GM19240 (cell line): Measurements from ENCODE around the gene TTN.
A peak's percentile ranks its signal among the peaks of the same experiment; 100 is the strongest.
"Not testable (repeated sequence)": the region's sequence is repeated elsewhere in the genome, so short reads cannot be mapped to it uniquely, and the experiment has no call there.

Experiments
- DNase-seq: peaks from one replicate; pipeline ENCODE4 v3.0.0; 2011; ENCODE audit warnings: low spot score; ENCODE audit not compliant: insufficient read length

The TTN gene

DNA sequence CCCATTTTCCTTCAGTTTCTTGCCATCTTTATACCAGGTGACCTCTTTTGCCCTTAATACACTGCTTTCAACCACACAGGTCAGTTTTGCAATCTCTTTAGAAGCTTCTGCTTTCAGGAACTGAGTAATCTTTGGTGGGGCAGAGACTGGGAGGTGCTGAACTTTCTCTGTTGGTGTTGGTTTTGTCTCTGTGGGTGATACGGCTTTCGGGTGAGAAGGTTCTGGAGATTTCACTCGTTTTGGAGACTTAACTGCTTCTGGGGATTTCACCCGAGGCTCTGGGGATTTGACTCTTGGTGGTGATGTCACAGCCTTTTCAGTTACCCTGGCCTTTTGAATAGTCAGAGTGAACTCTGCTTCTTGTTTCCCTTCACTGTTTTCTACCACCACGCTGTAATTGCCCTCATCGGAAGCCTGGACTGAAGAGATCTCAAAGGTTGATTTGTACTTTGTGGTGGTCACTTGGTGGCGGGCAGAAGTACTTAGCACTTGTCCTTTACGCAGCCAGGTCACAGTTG, 276.5 kb downstream of the TTN start:
- peak; percentile 51 for DNase-seq

DNA sequence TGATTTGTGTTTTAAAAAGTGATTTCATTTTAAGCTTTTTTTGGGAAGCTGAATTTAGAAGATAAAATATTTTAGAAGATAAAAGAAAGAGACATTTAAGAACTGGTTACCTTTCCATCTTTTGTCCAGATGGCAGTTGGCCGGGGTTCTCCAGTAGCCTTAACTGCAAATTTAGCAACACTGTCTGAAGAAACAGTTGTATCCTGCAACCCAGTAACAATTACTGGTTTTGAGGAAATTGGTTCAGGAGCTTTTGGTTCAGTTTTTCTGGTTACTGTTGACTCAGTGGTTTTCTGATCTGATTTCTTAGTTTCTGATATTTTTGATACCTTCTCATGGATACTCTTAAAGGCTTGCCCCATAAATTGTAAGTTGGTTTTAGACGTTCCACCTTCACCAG, 277.1 kb downstream of the TTN start:
- no peak for DNase-seq

DNA sequence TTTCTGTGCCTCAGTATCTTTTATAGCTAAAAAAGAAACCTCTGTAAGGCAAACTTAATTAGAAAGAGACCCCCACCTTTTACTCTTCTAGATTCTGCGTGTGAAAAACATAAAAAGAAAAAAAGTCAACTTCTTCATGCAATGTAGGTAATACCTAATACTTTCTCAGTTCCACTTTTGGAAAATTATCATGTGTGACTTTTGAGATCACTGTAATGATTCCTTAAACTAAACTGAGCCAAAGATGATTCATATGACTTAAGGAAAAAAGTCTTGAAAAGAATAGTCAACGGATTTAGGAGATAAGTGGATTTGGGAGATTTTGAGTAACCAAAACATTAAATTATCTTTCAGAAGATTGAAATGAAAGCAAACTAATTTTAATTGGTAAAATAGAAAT, 278.0 kb downstream of the TTN start:
- no peak for DNase-seq

DNA sequence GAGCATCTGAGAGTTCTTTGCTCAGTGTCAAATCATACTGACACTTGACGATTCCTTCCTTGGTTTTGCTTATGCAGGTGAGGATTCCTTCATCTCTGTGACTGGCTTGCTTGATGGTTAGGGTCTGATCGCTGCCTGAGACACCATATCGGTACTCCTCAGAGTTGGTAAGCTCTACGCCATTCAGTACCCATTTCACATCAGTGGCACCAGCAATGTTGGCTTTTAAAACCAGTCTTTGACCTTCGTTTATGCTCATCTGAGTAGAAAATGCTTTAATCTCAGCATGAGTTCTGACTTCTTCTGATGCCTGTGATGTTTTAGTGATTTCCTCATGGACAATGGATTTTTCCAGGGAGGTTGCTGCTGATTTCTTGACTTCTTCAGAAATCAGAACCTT, 278.6 kb downstream of the TTN start:
- DNase-seq: no peak

DNA sequence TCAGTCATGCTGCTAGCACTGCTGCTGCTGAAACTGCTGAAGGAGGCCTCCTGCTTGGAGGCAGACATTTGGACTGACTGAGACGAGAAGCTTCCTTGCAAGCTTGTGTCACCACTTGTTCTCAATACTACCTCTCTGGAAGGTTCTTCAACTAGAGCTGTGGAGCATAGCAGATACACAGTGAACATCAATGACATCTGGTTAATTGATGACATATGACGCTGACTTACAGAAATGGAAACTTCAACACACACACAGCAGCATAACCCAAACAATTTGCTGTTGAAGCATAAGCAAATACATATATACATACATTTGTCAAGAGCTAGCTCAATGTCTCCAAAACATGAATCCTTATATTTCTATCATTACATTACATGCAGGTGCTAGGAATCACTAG, 279.6 kb downstream of the TTN start:
- no peak for DNase-seq

DNA sequence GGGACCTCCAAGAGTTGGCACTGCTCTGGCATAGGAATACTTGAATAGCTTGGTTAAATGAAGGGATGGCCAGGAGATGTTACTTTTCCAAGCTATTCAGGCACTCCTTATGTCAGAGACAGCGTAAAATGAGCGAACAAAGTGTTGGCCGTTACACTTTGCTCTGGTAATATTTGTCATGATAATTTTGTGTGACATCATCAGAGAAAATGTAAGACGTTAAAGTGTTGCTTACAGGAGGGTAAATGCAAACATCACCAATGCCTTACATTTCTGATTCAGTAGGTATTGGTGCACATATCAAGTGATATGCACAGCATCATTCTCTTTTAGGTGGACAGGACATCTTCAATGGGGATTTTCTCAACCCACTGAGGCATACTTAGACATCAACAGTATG, 281.0 kb downstream of the TTN start:
- no peak for DNase-seq

DNA sequence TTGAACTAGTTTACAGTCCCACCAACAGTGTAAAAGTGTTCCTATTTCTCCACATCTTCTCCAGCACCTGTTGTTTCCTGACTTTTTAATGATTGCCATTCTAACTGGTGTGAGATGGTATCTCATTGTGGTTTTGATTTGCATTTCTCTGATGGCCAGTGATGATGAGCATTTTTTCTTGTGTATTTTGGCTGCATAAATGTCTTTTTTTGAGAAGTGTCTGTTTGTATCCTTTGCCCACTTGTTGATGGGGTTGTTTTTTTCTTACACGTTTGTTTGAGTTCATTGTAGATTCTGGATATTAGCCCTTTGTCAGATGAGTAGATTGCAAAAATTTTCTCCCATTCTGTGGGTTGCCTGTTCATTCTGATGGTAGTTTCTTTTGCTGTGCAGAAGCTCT, 281.8 kb downstream of the TTN start:
- not testable (repeated sequence) for DNase-seq

DNA sequence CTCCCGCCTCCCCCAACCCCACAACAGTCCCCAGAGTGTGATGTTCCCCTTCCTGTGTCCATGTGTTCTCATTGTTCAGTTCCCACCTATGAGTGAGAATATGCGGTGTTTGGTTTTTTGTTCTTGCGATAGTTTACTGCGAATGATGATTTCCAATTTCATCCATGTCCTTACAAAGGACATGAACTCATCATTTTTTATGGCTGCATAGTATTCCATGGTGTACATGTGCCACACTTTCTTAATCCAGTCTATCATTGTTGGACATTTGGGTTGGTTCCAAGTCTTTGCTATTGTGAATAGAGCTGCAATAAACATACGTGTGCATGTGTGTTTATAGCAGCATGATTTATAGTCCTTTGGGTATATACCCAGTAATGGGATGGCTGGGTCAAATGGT, 282.2 kb downstream of the TTN start:
- not testable (repeated sequence) for DNase-seq

DNA sequence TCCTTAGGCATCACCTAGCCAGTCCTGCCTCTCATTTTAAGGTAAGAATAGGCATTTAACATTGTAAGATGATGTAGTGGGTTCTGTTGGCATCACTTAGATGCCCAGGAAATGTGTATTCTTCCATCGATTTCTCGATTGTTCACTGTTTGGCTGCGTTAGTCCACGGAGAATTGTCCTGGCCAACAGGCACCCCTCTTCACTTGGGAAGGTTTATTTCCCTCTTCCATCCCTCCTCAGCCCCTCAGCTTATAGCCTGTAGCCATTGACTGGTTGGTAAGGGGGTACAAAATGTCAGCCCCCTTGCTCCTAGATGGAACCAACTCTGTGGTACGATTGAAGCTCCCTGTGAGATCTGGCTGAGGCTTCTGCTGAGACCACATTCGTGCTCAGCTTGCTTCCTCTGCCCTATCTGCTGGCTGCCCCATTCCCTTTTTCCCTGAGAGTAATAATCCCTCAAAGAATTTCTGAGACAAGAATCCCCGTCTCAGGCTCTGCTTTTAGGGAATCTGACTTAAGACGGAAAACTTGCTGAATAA, 283.6 kb downstream of the TTN start:
- DNase-seq: no peak

DNA sequence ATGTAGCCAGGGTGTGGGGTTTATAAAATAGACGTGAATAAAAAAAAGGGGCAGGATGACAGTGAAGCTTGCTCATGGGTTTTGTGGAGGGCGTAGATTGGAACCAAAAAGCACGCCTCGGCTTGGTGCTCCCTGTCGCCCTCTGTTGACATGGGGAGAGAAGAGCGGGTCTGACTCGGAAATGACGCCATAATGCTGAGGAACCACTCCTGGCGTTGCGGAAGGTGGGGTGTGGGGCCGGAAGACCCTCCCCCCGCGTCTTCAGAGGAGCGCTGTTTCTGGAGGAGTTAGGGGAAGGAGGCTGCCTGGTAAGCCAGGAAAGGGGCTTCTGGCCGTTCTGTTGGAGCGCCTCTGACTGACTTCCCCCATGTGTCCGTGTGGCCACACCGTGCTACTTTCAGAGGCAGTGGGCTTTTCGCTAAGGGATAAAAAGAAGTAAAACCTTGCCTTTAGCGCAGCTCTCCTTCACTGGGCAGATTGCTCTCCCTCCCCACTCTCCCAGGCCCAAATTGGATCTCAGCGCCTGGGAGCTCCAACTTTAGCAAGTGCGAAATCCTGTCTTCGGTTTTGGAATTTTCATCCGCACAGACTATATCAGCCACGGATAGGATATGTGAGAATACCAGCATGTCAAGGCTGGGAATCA, 284.1 kb downstream of the TTN start:
- no peak for DNase-seq

DNA sequence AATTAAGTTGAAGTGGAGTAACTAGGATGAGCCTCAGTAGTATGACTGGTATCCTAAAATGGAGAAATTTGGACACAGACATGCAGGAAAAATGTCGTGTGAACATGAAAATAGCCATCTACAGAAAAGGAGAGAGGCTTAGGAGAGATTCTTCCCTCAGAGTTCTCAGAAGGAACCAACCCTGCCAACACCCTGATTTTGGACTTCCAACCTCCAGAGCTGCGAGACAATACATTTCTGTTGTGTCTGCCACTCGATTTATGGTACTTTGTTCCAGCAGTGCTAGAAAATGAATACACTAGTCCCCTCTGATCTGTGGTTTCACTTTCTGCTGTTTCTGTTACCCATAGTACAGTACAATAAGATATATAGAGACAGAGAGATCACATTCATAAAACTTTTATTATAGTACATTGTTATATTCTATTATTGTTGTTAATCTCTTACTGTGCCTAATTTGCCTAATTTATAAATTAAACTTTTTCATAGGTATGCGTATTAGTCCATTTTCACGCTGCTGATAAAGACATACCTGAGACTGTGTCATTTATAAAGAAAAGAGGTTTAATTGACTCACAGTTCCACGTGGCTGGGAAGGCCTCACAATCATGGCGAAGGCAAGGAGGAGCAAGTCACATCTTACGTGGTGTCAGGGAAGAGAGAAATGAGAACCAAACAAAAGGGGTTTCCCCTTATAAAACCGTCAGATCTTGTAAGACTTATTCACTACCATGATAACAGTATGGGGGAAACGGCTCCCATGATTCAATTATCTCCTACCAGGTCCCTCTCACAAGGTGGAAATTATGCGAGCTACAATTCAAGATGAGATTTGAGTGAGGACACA, 285.7 kb downstream of the TTN start:
- DNase-seq: no peak

DNA sequence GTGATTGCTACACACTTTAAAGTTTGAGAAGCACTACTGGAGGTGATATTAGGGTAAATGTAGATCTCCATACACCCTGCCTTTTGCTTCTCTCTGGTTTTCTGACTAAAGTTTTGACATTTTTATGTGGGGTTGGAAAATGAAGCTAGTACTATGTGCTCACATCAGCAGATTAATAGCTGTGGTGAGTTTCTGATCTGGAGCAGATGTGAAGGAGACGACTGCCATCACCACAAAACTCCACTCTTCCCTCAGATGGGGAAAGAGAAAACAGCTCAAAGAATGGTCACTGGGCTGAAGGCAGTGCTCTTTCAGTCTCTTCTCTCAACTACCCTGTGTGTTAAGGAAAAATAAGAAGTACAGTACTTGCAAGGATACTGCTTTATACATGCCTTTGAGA, 289.7 kb downstream of the TTN start:
- DNase-seq: no peak

DNA sequence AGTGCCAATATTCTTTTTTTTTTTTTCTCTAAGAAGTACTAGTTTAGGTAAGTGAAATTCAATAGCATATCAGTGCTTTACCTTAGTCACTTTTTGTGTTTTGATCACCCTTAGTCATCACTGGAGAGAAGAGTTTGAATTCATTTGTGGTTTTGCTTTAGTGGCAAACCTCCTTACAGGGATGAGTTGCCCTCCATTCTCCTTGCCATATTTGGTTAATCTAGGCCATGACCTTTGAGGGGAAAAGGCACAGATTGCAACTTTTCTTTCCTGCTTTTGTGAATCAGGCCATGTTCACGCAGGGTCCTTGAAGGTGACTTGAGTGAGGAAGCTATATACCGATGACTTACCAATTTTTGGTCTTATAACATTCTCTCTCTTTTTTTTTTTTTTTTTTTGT, 292.6 kb downstream of the TTN start:
- DNase-seq: no peak

DNA sequence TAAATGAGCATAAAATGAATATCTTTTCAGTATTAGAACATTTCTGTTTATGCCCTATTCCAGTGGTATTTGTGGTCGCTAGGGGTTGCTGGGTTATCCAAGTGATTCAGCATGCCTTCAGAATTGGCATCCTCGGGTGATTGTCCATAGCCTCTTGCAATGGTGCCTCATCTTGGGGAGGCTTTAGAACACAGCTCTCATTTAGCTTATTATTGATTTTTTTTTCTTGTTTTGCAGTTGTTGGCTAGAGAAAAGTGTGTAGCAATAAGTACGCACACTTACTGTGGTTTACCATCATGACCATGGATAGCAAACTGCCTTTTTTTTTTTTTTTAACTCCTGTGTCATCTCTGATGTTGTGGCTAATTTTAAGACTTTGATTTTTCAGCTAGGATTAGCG, 293.3 kb downstream of the TTN start:
- DNase-seq: no peak

DNA sequence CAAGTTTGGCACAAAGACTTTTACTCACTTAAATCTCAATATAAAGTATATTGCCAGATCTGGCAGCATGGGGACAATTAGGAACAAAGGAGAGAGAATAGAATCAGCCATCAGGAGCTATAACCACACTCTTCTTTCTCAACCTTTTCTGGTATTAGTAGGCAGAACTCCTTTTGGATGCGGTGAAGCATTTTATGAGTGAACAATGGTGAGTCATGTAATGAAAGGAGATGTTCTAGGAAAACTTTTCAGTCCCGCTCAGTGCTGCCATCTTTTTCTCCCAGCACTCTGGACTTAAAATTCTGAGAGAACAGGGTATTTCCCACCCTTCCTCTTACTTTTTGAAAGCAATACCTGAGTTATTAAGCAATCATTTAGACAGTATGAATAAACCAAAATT, 294.7 kb downstream of the TTN start:
- no peak for DNase-seq

DNA sequence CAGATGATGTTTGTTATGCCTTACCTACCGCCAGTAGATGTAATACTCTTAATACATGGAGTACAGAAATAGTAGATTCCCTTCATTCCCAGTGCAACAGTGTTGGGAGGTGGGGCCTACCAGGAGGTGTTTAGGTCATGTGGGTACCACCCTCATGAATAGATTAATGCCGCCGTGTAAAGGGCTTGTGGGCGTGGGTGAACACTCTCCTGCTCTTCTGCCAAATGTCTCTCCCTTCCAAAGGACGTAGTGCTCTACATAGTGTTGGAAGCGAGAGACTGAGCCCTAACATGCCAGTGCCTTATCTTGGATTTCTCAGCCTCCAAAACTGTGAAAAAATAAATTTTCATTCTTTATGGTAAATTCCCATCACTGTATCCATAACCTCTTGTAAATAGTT, 296.8 kb downstream of the TTN start:
- no peak for DNase-seq

DNA sequence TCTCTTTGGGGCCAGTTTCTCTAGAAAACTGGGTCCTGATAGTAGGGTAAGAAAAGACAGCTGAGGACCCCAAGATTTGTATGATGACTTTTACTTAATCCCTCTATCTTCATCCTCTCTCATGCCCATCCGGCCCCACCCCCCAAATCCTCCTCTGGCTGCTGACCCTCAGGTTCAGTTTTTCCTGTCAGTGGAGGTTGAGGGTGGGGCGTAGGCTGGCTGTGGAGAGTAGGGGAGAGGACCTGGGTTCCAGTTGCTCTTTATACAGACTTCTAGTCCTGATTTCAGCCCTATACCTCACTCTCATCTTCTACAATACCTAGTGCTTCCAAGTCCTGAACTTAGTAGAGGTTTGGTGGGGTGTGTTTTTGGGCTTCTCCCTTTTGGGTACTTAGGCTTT, 298.6 kb downstream of the TTN start:
- DNase-seq: no peak

DNA sequence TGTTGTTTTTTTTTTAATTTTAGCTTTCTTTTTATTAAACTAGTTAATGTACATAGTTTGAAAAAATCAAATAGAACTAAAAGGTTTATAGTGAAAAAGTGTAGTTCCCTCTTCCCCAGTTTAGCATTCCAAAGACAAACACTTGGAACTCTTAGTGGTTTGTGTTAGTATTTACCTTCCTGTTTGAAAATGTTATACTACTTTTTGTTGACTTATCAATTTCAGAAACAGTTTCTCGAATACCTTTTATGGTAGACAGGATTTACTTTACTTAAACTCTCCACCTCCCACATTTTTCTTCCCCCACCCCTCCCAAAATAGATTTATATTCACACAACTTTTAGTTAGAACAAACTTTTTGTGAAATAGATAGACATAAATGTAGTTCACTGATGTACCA, 300.3 kb downstream of the TTN start:
- no peak for DNase-seq

DNA sequence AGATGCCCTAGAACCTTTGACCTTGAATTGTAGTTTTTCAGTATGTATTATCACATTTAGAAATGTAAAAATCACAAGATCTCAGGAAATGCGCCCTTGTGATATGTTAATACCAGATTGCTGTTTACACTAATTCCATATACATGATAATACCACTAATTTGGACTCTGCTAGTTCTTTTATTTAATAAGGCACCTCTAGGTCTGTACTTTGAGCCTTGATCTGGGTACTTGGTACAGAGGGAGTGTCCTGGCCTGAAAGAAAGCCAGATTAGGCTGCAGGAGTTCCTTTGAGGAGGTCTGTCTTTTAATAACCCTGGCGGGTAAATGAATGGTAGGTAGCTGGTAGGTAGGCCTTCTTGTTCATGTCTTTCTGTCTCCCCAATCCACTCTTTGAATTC, 300.7 kb downstream of the TTN start:
- no peak for DNase-seq

DNA sequence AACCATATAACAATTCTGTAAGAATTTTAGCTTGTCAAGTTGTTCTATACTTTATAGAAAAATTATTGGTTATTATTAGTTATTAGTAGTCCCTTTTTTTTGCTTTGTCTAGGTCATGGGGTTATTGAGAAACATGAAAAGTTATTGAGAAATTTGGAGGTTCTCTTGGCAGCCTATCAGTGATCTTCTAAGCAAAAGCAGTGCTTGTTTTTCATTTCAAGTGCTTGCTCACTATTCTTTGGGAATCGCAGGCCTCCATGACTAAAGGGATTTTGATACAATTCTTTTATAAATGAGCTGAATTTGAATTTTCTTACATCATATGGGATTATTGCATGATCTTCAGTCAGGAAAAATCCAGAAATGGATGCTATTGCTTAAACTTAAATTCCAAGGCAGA, 301.1 kb downstream of the TTN start:
- no peak for DNase-seq

DNA sequence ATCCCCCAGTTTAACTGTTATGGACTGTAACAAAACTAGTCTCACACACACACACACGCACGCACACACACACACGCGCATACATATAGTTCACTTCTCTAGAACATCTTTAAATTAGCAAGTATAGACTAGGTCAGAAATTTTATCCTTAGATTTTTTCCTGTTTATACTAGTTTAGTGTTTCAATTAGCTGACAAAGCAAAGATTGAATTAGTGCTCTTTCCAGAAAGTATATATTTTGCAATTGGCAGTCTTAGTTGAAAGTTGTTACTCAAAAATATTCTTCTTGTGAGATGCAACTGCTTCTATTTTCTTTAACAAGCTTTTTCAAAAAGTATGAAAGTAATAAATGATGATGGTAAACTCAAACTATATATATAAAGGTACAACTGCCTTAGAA, 304.5 kb downstream of the TTN start:
- DNase-seq: no peak

DNA sequence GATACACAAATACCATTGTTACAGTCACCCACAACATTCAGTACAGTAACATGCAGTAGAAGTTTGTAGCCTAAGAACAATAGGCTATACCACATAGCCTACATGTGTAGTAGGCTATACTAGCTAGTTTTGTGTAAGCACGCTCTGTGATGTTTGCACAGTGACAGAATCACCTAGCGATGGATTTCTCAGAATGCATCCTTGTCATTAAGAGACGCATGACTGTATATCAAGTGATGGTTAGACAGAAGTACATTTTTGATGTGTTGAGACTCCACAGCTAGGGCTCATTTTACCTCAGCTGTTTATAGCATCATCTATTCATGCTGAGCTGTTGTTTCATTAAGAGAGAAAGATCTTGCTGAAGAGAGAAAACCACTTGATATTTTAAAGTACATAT, 307.6 kb downstream of the TTN start:
- DNase-seq: no peak

DNA sequence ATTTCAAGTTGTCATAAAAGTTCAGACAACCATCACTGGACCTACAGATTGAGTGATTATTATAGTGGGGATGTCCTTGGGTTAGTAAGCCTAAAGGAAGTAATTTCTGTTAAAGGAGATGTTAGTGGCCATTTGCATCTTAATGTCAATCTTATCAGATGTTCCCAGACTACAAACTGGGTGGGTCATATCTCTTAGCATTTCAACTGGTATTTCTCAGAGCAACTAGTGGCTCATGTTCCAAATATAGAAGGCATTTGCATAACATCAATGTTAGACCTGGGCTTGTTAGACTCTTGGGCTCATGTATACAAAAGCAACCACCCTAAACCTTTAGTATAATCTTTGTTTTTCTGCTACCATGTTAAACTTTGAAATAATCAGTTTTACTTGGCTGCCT, 309.1 kb downstream of the TTN start:
- DNase-seq: no peak
